ENCODE measurements around the gene BCL3.

BCL3 gene

GRCh38 chr19:44794610-44795009, 46.1 kb downstream of the BCL3 start:
- no peak for DNase-seq (ENCODE audit: low read depth)

DNA sequence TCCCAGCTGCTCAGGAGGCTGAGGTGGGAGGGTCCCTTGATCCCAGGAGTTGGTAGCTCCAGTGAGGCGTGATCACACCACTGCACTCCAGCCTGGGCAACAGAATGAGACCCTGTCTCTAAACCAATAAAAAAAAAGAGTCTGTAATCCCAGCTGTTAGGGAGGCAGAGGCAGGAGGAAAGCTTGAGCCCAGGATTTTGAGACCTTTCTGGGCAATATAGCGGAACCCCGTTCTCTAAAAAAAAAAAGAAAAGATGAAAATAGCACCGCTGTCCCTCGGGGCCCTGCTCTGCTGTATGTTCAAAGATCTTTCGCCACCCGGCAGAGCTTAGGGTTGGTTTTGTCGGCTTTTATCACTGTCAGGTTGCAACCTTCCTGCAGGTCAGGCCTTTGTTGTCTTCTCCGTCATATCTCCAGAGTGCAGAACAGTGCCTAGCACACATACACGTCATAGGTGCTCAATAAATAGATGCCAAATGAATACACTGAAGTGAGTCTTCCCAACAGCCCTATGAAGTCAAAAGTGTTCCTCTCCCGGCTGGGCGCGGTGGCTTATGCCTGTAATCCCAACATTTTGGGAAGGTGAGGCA, 47.0 kb downstream of the BCL3 start:
- DNase-seq (ENCODE audit: low read depth), result no peak

GRCh38 chr19:44796701-44797115, 48.2 kb downstream of the BCL3 start:
- no peak for DNase-seq (ENCODE audit: low read depth)

DNA sequence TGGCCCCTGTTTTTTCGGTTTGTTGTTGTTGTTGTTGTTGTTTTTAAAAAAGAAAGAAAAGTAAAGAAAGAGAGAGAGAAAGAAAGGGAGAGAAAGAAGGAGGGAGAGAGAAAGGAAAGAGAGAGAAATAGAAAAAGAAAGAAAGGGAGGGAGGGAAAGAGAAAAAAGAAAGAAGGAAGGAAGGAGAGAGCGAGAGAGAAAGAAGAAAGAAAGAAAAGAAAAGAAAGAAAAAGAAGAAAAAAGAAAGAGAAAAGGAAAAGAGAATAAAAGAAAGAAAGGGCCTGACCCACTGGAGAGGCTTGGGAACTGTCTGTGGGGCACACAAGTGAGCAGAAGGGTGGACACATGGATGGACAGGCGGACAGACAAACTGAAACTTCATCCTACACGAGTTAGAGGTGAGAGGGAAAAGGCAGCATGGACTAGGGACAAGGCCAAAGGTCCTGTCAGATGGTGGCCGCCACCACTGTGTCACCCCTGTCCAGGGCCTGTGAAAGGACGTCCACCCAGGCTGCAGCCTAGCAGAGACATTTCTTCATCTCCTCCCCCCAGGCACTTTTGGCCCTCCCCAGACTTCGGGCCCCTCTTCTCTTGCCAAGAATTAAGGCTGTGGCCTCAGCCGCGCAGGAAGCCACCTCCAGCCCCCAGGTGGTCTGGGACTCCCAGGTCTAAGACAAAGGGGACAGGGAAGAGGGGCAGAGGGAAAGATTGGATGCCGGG, 51.3 kb downstream of the BCL3 start:
- no peak for DNase-seq (ENCODE audit: low read depth)

DNA sequence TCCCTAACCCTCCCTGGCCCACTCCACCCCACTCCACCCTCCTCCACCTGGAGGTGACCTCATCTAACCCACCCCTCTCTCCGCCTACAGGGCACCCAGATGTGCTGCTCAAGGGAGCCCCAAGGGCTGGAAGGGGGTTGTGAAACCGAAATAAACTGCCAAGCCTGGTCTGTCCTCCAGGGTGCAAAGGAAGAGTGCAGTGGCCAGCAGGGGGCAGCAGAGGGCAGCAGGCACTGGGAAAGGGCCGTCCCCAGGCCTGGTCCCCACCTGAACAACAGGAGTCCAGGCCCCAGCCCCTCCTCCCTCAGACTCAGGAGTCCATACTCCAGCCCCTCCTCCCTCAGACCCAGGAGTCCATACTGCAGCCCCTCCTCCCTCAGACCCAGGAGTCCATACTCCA, 52.0 kb downstream of the BCL3 start:
- peak; percentile 43 for DNase-seq (ENCODE audit: low read depth)

- no peak for DNase-seq (ENCODE audit: low read depth)
These were observed 55.2 kb downstream of the BCL3 start for GRCh38 chr19:44803442-44804428.

DNA sequence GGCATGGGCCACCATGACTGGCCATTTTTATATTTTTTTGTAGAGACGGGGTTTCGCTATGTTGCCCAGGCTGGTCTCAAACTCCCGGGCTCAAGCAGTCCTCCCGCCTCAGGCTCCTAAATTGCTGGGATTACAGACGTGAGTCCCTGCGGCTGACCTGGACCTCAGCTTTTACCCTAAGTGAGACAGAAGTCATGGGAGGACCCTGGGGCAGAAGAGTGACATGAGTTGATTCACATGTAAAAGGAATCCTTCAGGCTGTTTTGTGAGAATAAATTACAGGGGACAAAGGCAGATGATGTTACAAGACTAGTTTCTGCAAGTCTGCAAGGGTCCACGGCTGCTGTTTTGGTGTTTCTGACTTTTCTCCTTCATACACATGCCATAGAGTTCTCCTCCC, 57.8 kb downstream of the BCL3 start:
- no peak for DNase-seq (ENCODE audit: low read depth)

DNA sequence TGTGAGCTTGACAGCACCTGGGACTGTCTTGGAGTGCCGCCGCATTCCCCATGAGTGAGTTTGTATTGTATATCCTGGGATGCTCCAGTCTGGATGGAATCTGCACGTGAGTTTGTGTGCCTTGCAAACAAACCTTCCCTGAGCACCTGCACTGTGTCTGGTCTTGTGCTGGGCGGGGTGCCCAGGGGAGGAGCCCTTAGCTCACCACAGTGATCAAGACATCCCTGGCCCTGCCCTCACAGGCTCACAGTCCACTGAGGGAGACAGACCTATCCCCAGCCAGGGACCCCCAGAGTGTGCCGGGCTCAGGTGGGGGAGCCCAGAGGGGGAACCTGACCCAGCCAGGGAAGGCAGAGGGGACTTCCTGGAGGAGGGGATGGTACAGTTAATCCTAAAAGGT, 58.7 kb downstream of the BCL3 start:
- DNase-seq (ENCODE audit: low read depth), result no peak

DNA sequence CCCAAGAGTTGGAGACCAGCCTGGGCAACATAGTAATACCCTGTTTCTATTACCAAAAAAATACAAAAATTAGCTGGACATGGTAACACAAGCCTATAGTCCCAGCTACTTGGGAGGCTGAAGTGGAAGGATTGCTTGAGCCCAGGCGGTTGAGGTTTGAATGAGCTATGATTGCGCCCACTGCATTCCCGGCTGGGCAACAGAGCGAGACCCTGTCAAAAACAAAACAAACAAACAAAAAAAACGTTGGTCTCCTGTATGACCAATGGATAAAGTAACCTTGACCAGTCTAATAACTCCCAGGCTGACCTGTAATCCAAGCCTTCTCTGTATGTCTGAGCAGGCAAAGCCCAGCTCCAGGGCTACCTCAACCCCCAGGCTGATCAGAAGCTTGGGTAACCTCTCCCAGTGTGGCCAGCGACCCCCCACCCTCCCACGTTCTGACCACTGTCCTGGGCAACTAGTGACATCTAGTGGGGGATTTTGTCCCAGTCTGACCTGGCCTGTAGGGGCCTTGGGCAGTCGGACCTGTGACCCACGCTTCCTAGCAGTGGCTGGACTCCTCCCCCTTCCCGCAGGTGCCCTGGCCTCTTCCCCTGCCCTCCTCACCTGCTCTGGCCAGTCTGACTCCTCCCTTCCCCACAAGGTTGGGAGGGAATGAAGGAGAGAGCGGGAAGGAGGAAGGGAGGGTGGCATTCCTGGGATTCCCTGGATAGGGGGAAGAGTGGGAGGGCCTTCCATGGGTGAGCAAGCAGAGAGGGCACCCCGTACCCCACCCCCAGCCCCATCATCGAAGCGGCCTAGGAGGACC, 59.3 kb downstream of the BCL3 start:
- no peak for DNase-seq (ENCODE audit: low read depth)

- DNase-seq (ENCODE audit: low read depth), result no peak
These were observed 60.2 kb downstream of the BCL3 start, which contains the start of gene BCAM for GRCh38 chr19:44808463-44809371. Gene BCAM (plus strand): TSS chr19:44809103. CDS start chr19:44809125, 22 bp downstream.

Data from T-helper 22 cell (primary cell).